ENCODE data around the gene DNMT1.

- TF ChIP-seq EZH2 (IDR thresholded peaks at IDR 0.05; ENCODE audit: low read depth) (no peak), CTCF (conservative IDR thresholded peaks at IDR 0.05) (no peak)
Measured at GRCh38 chr19:10220695-10221094, 25.9 kb upstream of the DNMT1 start.
